Endothelial cell (in vitro differentiated cells): Measurements from ENCODE around the gene ADORA1. TPM values are rescaled to one million over a fixed set of nuclear protein-coding genes. Genes with fewer than 3 reads are reported as not detected.

Experiments
- DNase-seq: peaks from one replicate; pipeline ENCODE4 v3.0.0; 2021; ENCODE audit warnings: low spot score
- H3K27ac Mint-ChIP-seq: one replicate; pipeline ENCODE4 v1.8.0; 2021; ENCODE audit warnings: mixed read lengths, inconsistent platforms; ENCODE audit not compliant: unreplicated experiment
- H3K27me3 Mint-ChIP-seq: one replicate; pipeline ENCODE4 v1.8.0; 2021; ENCODE audit warnings: mild to moderate bottlenecking, moderate library complexity, mixed read lengths, inconsistent platforms; ENCODE audit not compliant: unreplicated experiment
- H3K36me3 Mint-ChIP-seq: one replicate; pipeline ENCODE4 v1.8.0; 2021; ENCODE audit warnings: mild to moderate bottlenecking, low read depth, mixed read lengths, inconsistent platforms; ENCODE audit not compliant: unreplicated experiment
- H3K4me1 Mint-ChIP-seq: one replicate; pipeline ENCODE4 v1.8.0; 2021; ENCODE audit warnings: mild to moderate bottlenecking, mixed read lengths, inconsistent platforms; ENCODE audit not compliant: unreplicated experiment
- H3K4me3 Mint-ChIP-seq: one replicate; pipeline ENCODE4 v1.8.0; 2021; ENCODE audit warnings: mild to moderate bottlenecking, mixed read lengths, inconsistent platforms; ENCODE audit not compliant: unreplicated experiment
- H3K9me3 Mint-ChIP-seq: one replicate; pipeline ENCODE4 v1.8.0; 2021; ENCODE audit warnings: mixed read lengths, inconsistent platforms; ENCODE audit not compliant: unreplicated experiment
- CTCF ChIP-seq: fragments of 200-600 bp; sonication (generic); IDR thresholded peaks from one replicate; pipeline ENCODE4 v1.5.0; 2021; ENCODE audit warnings: antibody characterized with exemption; ENCODE audit not compliant: unreplicated experiment
- total RNA-seq: library from RNA; stranded (reverse); fragmentation: NEBNext Ultra II Directional; extraction: Animal tissue kit (Norgen Biotek cat#: 25700); gene quantifications from one replicate; pipeline ENCODE4 v1.2.1, GENCODE V29; 2021; ENCODE audit not compliant: unreplicated experiment

ADORA1 gene
- total RNA-seq, 1 donor from 2014 or later: 16.3 TPM

- Mint-ChIP-seq H3K27ac (no peak overlapping the region), H3K9me3 (no peaks in the 10 kb centered on the region), H3K27me3 (peaks cover 2% of the 10 kb centered on the region), H3K4me1 (peaks cover 4% of the 10 kb centered on the region), H3K4me3 (no peak overlapping the region), H3K36me3 (no peaks in the 10 kb centered on the region)
- DNase-seq: no peak
- no peak for TF ChIP-seq CTCF
These were observed 80.2 kb downstream of the ADORA1 start for GRCh38 chr1:203207751-203208150.

GRCh38 chr1:203208181-203208580 lies 80.7 kb downstream of the ADORA1 start:
- H3K4me3 Mint-ChIP-seq: no peak overlapping the region
- no peak for DNase-seq
- H3K4me1 Mint-ChIP-seq: peaks cover 2% of the 10 kb centered on the region
- TF ChIP-seq CTCF: no peak
- no peaks in the 10 kb centered on the region for H3K9me3 Mint-ChIP-seq
- peaks cover 2% of the 10 kb centered on the region for H3K27me3 Mint-ChIP-seq
- H3K27ac Mint-ChIP-seq: no peak overlapping the region
- no peaks in the 10 kb centered on the region for H3K36me3 Mint-ChIP-seq

DNA sequence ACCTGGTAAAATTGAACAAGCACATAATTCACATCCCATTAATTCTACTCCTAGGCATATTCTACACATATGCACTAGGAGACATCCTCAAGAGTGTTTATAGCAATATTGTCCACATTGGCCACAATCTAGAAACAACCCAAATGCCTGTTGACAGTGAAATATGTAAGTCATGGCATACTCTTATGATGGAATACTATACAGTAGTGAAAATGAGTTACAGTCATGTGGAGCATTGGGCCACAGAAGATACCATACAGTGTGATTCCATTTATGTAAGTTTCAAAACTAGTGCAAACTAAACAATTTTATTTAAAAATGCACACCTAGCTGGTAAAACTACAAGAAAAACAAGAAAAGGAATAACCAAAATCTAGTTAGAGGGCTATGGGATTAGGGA lies 82.8 kb downstream of the ADORA1 start:
- no peaks in the 10 kb centered on the region for H3K36me3 Mint-ChIP-seq
- no peak for TF ChIP-seq CTCF

GRCh38 chr1:203210988-203211387 lies 83.5 kb downstream of the ADORA1 start:
- TF ChIP-seq CTCF: no peak
- DNase-seq: no peak
- Mint-ChIP-seq H3K27ac (no peak overlapping the region), H3K4me3 (no peak overlapping the region), H3K4me1 (peaks cover 6% of the 10 kb centered on the region), H3K9me3 (no peaks in the 10 kb centered on the region), H3K36me3 (no peaks in the 10 kb centered on the region), H3K27me3 (peaks cover 6% of the 10 kb centered on the region)

More for the DNA sequence above, 82.8 kb downstream of the ADORA1 start:
- H3K27ac Mint-ChIP-seq: no peak overlapping the region
- H3K4me3 Mint-ChIP-seq: no peak overlapping the region
- peaks cover 6% of the 10 kb centered on the region for H3K4me1 Mint-ChIP-seq
- peaks cover 6% of the 10 kb centered on the region for H3K27me3 Mint-ChIP-seq
- no peak for DNase-seq
- no peaks in the 10 kb centered on the region for H3K9me3 Mint-ChIP-seq

- no peak for TF ChIP-seq CTCF
- H3K4me1 Mint-ChIP-seq: peaks cover 8% of the 10 kb centered on the region
- DNase-seq: no peak
- no peak overlapping the region for H3K27ac Mint-ChIP-seq
- H3K9me3 Mint-ChIP-seq: no peaks in the 10 kb centered on the region
- H3K27me3 Mint-ChIP-seq: peaks cover 6% of the 10 kb centered on the region
- no peaks in the 10 kb centered on the region for H3K36me3 Mint-ChIP-seq
- no peak overlapping the region for H3K4me3 Mint-ChIP-seq
These were observed 84.3 kb downstream of the ADORA1 start for GRCh38 chr1:203211812-203212211.
